ENCODE results near the gene SCUBE2. TPM values are rescaled to one million over a fixed set of nuclear protein-coding genes. Genes with fewer than 3 reads are reported as not detected.

SCUBE2 gene
- total and polyA plus RNA-seq, 2 of the 4 experiments (the other 2 are of a cell fraction), result 0.43 to 0.72 TPM

- Histone ChIP-seq H3K9me1 (ENCODE audit: insufficient read depth, low read length) (peaks cover 10% of the 10 kb centered on the region; the same call in 1 of the 2 replicates), H3K4me2 (ENCODE audit: low read depth, low read length) (no peak overlapping the region), H2BK5ac (ENCODE audit: low read depth, low read length, poor library complexity, severe bottlenecking) (no peak overlapping the region), H2AK9ac (replicated peaks; ENCODE audit: low read depth, low read length, poor library complexity) (no peak overlapping the region), H3K4me3 (ENCODE audit: insufficient read depth, low read depth, low read length) (no peak overlapping the region), H3K18ac (ENCODE audit: low read depth, low read length) (no peak overlapping the region), H3K27ac (ENCODE audit: insufficient read depth, low read length) (no peak overlapping the region), H4K8ac (ENCODE audit: low read depth in 2 of 2, low read length in 2 of 2) (no peak overlapping the region), H3K4ac (ENCODE audit: low read depth, low read length) (no peak overlapping the region), H2AK5ac (ENCODE audit: low read depth, low read length) (no peak overlapping the region), H3K14ac (replicated peaks; ENCODE audit: low read depth, low read length) (no peak overlapping the region), H4K20me1 (ENCODE audit: insufficient read depth, low read length) (peaks cover 8% of the 10 kb centered on the region; the same call in 1 of the 2 replicates), H2AFZ (replicated peaks; ENCODE audit: low read length, poor library complexity) (no peak overlapping the region), H3K23ac (ENCODE audit: low read depth, low read length) (no peak overlapping the region), H3K9me3 (ENCODE audit: control insufficient read depth, insufficient read depth, low read length) (no peaks in the 10 kb centered on the region), H3K4me1 (ENCODE audit: control insufficient read depth, insufficient read depth, low read length) (no peaks in the 10 kb centered on the region), H3K9ac (ENCODE audit: low read depth, low read length) (no peak overlapping the region), H3K79me1 (ENCODE audit: low read depth in 1 of 2, low read length in 2 of 2) (peaks cover 2 to 24% of the 10 kb centered on the region in 2 experiments; a peak in 3 of 4 replicates), H3K56ac (ENCODE audit: extremely low read depth, insufficient read depth, low read length) (no peak overlapping the region), H2BK15ac (ENCODE audit: low read depth, low read length) (no peak overlapping the region), H4K5ac (ENCODE audit: low read depth, low read length) (no peak overlapping the region), H3K36me3 (ENCODE audit: control insufficient read depth, insufficient read depth, low read length) (peaks cover 19% of the 10 kb centered on the region), H4K91ac (ENCODE audit: insufficient read depth, low read depth, low read length) (no peak overlapping the region), H2BK120ac (ENCODE audit: low read depth, low read length) (no peak overlapping the region), H3K27me3 (ENCODE audit: control insufficient read depth, insufficient read depth, low read length) (no peaks in the 10 kb centered on the region), H2BK20ac (ENCODE audit: low read depth, low read length) (no peak overlapping the region)
- TF ChIP-seq CTCF (conservative IDR thresholded peaks at IDR 0.05; ENCODE audit: low read depth, low read length), result no peak
- intact Hi-C loops (cut with micrococcal nuclease), result loop anchor here (10.0 kb wide), 1 partner anchor 439 kb away; no protein-coding TSS in a partner anchor
- DNase-seq, result no peak
- no TSS peak for BruUV-seq (replicated peaks)
- ATAC-seq (ENCODE audit: low read depth), result no peak
- CTCF ChIA-PET, result interaction anchor here (0.6 to 1.1 kb wide), 3 partner anchors 41 to 186 kb away, joined by 3 to 4 read pairs (median 3); no protein-coding TSS in a partner anchor
- in situ Hi-C loops (cut with MboI; ENCODE audit: low sequenced_read_pairs), result loop anchor here (5.0 to 25.0 kb wide), 2 partner anchors 117 to 447 kb away; partner anchors contain the start of genes RPL27A and TRIM66
- dilution Hi-C loops (cut with HindIII; ENCODE audit: low sequenced_read_pairs, unreplicated experiment), result no loop called here
- WGBS, 2 experiments (ENCODE audit: extremely low coverage in 2 of 2, insufficient read length in 1 of 2), result no CpG with 5 or more reads among the region's 2 CpGs
- POLR2A ChIA-PET (ENCODE audit: unreplicated experiment), result no interaction called here
Observed at GRCh38 chr11:9133956-9134355, 42.6 kb upstream of the SCUBE2 start.

Measured in IMR-90 (cell line).